GM12875 (cell line): ENCODE data around the gene NACC2.

Experiments used
- H3K4me3 ChIP-seq: one replicate; pipeline ENCODE4 v1.5.1; 2011; ENCODE audit warnings: low read depth, low read length, control low read depth
- TF ChIP-seq, protein P1 (sequence below): IDR thresholded peaks from 2 replicates; pipeline ENCODE4 v1.5.1; 2011; ENCODE audit warnings: low read depth, mild to moderate bottlenecking, control low read depth, inconsistent platforms, low read length, moderate library complexity, borderline replicate concordance; ENCODE audit not compliant: insufficient read depth

NACC2 gene

DNA sequence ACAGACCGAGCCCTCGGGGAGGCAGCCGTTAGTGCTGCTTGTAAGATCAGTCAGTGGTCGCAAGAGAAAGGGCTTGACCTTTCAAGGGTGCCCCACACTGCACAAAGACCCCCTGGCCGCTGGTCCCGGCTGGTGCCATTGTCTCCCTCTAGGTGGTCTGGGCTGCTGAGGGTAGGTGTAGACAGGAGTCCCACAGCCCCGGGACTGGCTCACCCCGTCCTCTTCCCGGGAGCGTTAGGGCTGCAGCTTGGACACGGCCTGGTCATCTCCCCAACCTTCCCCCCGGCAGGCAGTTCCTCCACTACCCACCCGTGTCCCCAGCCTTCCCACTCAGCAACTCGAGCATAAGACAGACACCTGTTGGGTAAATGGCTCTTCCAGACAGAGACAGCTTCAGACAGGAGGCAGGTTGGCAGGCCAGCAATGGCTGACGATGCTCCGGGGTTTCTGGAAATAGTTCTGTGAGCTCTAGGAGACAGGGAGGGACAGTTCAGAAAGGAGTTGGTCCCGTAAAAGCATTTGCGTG lies 38.9 kb upstream of the NACC2 start:
- H3K4me3 ChIP-seq: no peak overlapping the region
- TF ChIP-seq, protein P1, sequence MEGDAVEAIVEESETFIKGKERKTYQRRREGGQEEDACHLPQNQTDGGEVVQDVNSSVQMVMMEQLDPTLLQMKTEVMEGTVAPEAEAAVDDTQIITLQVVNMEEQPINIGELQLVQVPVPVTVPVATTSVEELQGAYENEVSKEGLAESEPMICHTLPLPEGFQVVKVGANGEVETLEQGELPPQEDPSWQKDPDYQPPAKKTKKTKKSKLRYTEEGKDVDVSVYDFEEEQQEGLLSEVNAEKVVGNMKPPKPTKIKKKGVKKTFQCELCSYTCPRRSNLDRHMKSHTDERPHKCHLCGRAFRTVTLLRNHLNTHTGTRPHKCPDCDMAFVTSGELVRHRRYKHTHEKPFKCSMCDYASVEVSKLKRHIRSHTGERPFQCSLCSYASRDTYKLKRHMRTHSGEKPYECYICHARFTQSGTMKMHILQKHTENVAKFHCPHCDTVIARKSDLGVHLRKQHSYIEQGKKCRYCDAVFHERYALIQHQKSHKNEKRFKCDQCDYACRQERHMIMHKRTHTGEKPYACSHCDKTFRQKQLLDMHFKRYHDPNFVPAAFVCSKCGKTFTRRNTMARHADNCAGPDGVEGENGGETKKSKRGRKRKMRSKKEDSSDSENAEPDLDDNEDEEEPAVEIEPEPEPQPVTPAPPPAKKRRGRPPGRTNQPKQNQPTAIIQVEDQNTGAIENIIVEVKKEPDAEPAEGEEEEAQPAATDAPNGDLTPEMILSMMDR: no peak

DNA sequence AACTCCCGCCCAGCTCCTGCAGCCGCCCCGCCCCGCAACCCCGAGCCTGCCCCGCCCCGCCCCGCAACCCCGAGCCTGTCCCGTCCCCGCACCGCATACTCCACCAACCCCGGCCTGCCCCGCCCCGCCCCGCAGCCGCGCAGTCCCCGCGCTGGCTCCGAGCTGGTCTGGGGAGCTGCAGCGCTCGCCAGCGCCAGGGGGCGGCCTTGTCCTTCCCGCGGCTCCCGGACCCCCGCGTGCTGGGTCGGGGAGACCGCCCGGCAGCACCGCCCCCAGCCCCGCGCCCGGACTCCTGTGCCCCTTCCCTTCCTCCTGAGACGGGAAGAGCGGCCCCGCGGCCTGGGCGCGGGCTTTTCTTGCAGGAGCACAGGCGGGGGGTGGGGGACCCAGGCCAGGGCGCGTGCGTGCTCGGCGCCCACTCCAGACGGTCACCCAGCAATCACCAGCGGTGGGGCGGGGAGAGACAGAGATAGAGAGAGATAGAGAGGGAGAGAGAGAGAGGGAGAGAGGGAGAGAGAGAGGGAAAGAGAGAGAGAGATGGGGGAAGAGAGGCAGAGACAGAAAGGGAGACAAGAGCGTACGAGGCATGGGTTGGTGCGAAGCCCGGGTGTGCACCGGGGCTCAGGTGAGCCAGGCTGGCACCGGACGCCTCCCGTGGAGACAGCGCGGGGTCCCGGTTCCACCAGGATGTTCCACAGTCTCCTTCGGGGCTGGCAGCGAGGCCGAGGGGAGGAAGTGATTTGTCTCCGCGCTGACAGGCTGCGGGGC lies 38.3 kb upstream of the NACC2 start:
- no peak overlapping the region for H3K4me3 ChIP-seq
- TF ChIP-seq, protein P1: peak; percentile 44; the same call in 1 of the 2 replicates

DNA sequence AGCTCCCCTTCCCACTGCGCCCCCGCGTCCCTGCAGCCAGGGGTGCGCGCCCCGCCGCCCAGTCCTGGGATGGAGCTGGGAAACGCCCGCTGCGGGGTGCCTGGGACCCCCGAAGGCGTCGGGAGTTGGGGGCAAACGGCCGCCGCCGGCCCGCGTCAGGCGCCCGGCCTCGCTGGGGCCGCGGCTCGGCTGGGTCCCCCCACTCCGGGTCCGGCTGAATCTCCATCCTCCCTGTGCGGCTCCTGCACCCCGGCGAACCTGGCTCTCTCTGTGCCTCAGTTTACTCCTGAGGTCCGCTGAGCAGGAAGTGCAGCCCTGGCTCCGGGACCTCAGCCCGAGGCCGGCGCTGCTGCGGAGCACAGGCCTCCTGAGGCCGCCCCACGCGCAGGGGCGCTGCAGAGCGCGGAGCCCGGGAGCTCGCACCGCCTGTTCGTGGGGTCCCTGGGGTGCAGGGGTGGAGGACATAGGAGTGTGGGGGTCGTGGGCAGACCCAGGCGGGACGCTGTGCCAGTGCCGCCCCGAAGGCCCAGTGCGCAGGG lies 37.5 kb upstream of the NACC2 start:
- no peak overlapping the region for H3K4me3 ChIP-seq
- TF ChIP-seq, protein P1: no peak

DNA sequence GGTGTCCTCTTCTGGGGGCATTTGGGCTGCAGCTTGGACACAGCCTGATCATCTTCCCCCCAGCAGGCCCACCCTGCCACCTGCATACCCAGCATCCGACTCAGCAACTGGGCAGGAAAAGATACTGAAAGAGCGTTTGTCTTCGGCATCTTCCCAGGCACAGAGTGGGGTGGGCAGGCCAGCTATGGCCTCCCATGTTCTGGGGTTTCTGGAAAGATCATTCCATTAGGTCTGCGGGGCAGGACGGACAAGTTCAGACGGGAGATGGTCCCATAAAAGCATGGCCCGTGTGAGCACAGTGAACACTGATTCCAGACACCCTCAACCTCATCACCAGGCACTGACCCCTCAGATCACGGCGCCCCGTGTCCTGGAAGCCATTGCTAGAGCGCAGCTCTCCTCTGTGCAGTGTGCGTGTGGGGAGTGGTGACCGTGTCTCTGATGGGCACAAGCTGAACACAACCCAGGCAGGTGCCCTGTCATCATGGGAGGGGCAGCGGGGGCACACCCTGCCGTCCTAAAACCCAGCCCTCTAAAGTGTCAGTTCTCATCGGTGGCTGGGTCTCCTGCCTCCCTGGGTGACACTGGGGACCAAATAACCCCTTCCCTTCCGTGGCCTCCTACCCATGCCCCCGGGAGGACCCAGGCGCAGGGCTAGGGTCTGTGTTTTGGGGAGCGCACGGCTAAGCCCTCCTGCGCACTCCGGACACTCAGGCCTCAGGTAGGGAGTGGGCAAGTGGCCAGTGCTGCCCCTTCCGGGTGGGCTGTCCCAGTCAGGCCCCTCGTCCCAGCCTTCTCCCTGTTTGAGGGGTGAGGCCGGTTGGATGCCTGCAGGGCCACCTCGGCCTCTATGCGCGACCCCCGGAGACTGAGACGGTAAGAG lies 36.8 kb upstream of the NACC2 start:
- TF ChIP-seq, protein P1: no peak
- no peak overlapping the region for H3K4me3 ChIP-seq

DNA sequence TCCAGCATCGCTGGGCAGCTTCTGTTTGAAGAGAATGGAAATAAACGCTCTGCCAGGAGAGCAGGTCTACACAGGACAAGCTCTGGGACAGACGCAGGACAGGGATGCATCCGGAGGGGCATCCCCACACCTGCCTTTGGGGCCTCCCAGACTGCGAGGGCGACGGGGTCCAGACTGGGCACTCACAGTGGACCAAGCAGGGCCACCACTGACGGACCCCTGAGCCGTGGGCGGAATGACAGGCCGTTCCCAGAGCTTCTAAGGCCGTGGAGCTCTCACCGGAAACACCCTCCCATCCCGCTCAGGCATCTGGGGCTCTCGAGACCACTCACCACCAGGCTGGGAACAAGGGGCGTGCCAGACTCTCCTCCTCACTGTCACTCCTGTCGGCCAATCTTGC lies 34.1 kb upstream of the NACC2 start:
- H3K4me3 ChIP-seq: no peak overlapping the region
- TF ChIP-seq, protein P1: no peak

DNA sequence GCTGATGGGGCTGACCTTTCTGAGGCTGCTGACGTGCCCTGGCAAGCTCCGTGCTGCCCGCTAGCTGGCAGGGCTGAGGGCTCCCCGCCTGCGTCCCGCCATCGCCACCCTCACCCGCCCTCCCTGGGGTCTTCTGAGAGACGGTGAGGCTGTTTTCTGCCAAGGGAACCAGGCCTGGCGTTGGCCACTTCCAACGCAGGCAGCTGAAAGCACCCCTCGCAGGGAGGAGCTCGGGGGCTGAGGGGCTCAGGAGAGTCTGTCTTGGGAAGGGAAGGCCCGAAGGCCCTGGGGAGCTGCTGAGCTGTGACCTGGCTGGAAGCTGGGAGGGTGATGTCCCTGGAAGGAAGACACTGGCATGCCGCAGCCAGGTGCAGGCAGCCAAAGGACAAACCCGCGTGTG lies 33.3 kb upstream of the NACC2 start:
- H3K4me3 ChIP-seq: no peak overlapping the region
- TF ChIP-seq, protein P1: no peak
